Erythroblast (primary cell): Measurements from ENCODE around the gene HOXD8.
A peak's percentile ranks its signal among the peaks of the same experiment; 100 is the strongest.

Source experiments
- DNase-seq, 2 experiments: peaks; one replicate each; lab custom pipeline; 2025; lab: John Stamatoyannopoulos, UW
- GATA1 ChIP-seq: IDR thresholded peaks from 2 replicates; pipeline ENCODE4 v1.6.1; 2011; ENCODE audit warnings: low read depth, mild to moderate bottlenecking, control low read depth, low read length, moderate library complexity
- POLR2A ChIP-seq: IDR thresholded peaks from 2 replicates; pipeline ENCODE4 v1.6.1; 2011; ENCODE audit warnings: mild to moderate bottlenecking, low read length

Gene HOXD8

DNA sequence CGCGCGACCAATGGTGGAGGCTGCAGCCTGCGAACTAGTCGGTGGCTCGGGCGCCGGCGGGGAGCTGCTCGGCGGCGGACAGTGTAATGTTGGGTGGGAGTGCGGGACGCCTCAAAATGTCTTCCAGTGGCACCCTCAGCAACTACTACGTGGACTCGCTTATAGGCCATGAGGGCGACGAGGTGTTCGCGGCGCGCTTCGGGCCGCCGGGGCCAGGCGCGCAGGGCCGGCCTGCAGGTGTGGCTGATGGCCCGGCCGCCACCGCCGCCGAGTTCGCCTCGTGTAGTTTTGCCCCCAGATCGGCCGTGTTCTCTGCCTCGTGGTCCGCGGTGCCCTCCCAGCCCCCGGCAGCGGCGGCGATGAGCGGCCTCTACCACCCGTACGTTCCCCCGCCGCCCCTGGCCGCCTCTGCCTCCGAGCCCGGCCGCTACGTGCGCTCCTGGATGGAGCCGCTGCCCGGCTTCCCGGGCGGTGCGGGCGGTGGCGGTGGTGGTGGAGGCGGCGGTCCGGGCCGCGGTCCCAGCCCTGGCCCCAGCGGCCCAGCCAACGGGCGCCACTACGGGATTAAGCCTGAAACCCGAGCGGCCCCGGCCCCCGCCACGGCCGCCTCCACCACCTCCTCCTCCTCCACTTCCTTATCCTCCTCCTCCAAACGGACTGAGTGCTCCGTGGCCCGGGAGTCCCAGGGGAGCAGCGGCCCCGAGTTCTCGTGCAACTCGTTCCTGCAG is 6.7 kb upstream of the HOXD8 start, which contains the start of gene HOXD9:
Gene HOXD9 (plus strand): TSS at position 37 of the 728 bp plus-strand sequence. CDS start 50 bp downstream, at position 87.
- DNase-seq: no peak
- TF ChIP-seq POLR2A (no peak), GATA1 (no peak)

- no peak for DNase-seq
- no peak for TF ChIP-seq GATA1
- no peak for TF ChIP-seq POLR2A
Observed at GRCh38 chr2:176123411-176124109, 5.9 kb upstream of the HOXD8 start.

- DNase-seq: no peak
- TF ChIP-seq POLR2A (no peak), GATA1 (no peak)
Observed at GRCh38 chr2:176124110-176124946, 5.2 kb upstream of the HOXD8 start.

GRCh38 chr2:176124947-176125771 is 4.3 kb upstream of the HOXD8 start:
- TF ChIP-seq POLR2A (no peak), GATA1 (no peak)
- no peak for DNase-seq

DNA sequence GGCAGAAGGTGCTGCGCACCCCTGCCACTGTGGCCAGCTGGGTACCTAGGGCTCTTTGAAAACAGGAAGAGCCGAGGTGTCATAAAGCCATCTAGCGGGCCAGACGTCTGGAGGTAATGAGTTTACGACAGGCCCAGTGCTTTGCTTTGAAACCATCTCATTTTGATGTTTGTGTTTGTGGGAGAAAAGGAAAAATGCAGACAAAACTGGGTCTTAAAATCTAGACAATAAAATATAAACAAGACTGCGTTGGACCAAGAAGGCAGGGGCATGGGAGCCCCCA is 3.8 kb upstream of the HOXD8 start:
- no peak for DNase-seq
- TF ChIP-seq GATA1 (no peak), POLR2A (no peak)

DNA sequence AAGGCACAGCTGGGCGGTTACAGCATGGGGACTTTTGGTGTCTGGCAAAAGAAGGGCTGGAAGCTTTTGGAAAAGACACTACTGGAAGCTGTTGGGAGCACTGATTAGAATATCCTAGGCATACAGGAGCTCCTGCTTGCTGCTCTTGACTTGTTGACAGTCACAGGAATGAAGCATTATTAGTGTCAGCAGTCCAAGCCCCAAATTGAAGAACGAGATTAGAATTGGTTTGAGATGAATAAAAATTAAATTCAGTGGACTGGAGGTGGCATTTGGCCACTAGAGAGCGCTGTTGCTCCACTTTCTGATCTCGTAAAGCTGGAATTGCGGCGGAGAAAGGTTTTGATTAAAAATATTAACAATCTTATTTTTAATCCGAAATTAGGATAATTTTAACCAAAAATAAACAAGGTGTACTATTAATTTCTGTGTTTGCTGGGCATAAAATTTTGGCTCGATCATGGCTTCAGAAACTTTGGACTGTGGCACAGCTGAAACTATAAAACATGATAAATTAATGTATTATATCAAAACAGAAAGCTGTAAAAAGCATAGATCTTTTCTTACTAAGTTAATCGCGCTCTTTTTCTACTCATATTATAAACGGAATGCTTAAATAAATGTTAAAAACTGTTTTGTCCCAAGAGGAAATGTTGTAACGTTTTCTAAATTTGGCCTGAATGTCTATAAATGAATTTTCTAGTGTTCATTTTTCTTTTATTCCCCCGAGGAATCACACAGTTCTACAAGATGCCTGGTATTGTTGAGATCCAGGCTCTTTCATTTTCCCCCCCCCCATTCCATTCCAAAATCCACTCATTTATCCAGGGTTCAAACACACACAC is 2.4 kb upstream of the HOXD8 start:
- DNase-seq: peak; percentile 61 to 83
- no peak for TF ChIP-seq POLR2A
- TF ChIP-seq GATA1: no peak

GRCh38 chr2:176127774-176128072 is 1.8 kb upstream of the HOXD8 start:
- no peak for DNase-seq
- TF ChIP-seq GATA1 (no peak), POLR2A (no peak)

DNA sequence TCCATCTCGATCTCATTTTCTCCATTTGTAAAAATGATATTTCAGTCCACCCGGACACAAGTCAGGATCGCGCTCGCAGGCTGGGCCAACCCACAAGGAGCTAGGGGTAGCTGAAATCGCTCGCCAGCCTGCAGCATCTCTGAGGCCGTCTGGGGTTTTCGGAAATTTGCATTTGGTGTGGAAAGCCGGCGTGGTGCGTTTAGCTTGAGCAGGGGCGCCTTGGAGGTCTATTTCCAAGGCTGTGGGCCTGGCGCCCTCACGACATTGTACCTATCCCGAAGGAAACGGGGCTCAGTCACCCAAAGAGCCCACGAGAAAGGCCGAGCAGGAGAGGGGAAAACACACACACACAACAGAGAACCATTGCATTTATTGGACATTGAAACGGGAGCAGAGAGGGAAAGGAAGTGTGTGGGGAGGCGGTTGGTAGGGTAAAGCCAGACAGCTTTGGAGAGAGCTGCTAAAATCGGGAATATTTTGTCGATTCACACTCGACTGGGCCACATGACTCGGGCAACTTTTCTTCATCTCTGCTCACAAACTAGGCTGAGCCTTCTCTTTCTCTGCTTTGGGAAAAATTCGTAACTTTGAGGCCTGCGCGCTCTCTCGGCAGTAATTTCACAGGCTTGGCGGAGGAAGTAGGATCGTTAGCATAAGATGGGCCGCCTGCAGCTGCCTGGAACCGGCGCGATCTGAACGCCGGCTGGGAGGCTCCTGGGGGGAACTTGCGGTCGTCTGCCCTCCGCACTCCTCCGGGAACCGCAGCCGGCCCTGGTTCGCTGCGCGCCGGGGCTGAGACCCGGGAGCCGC is 1.1 kb upstream of the HOXD8 start:
- no peak for DNase-seq
- TF ChIP-seq POLR2A (no peak), GATA1 (no peak)

- DNase-seq: peak in 1 of 2 experiments; percentile 60
- no peak for TF ChIP-seq POLR2A
- no peak for TF ChIP-seq GATA1
Observed at GRCh38 chr2:176129813-176130146, 275 bp downstream of the HOXD8 start.

DNA sequence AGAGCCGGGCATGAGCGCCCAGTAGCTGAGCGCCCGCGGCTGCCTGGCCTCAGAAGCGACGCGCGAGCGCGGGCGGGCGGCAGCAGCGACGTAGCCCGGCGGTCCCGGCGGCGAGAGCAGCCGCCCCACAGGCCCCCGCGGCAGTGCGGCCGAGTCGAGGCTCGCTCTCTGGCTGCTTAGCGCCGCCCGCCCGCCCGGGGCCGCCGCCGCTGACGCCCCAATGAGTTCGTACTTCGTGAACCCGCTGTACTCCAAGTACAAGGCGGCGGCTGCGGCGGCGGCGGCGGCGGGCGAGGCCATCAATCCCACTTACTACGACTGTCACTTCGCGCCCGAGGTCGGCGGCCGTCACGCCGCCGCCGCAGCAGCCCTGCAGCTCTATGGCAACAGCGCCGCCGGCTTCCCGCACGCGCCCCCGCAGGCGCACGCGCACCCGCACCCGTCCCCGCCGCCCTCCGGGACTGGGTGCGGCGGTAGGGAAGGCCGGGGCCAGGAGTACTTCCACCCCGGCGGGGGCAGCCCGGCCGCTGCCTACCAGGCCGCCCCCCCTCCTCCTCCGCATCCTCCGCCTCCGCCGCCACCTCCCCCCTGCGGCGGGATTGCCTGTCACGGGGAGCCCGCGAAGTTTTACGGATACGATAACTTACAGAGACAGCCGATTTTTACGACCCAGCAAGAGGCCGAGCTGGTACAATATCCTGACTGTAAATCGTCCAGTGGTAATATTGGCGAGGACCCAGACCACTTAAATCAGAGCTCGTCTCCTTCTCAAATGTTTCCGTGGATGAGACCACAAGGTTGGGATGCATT is 847 bp downstream of the HOXD8 start:
- peak; percentile 56 to 71 for DNase-seq
- TF ChIP-seq GATA1 (no peak), POLR2A (no peak)
